Peyer's patch (tissue), 4 donors: ENCODE results near the gene ATP2B1.

ENCODE experiments used
- POLR2A ChIP-seq, 2 donors: fragments of 450-650 bp; IDR thresholded peaks; one replicate each; pipeline ENCODE4 v1.5.1; 2017; ENCODE audit warnings: antibody characterized with exemption in 2 of 2, mild to moderate bottlenecking in 2 of 2, moderate library complexity in 2 of 2
- TF ChIP-seq, protein P1 (sequence below), 6 experiments: fragments of 450-650 bp in 4 of 6; fragments of 200-600 bp in 2 of 6; sonication (generic) in 1 of 6; IDR thresholded peaks; one replicate each; pipeline ENCODE4 v1.5.1; 2017 to 2019; ENCODE audit warnings: antibody characterized with exemption in 6 of 6, mild to moderate bottlenecking in 3 of 6, moderate library complexity in 1 of 6

DNA sequence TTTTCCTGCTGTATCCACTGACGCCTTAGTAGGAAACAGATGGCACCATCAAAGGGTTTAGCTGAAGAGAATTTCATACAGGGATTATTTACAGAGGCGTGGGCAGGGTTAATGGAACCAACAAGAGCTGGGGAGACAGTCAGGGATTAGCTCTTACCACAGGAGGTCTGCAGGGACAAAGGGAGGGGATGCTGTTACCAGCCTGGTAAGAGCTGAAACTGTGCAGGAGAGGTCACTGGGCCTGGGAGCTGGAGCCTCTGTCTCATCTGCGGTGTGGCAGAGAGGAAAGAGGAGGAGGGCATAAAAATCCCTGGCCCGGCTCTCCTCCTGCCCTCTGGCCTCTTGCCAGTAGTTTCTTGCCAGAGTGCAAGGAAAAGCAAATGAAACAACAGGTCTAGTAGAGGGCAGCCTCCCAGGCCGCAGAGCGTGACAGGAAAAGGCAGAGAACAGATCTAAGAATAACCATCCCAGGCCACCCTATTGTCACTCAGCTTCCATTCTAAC lies 163.9 kb downstream of the ATP2B1 start:
- TF ChIP-seq, protein P1, sequence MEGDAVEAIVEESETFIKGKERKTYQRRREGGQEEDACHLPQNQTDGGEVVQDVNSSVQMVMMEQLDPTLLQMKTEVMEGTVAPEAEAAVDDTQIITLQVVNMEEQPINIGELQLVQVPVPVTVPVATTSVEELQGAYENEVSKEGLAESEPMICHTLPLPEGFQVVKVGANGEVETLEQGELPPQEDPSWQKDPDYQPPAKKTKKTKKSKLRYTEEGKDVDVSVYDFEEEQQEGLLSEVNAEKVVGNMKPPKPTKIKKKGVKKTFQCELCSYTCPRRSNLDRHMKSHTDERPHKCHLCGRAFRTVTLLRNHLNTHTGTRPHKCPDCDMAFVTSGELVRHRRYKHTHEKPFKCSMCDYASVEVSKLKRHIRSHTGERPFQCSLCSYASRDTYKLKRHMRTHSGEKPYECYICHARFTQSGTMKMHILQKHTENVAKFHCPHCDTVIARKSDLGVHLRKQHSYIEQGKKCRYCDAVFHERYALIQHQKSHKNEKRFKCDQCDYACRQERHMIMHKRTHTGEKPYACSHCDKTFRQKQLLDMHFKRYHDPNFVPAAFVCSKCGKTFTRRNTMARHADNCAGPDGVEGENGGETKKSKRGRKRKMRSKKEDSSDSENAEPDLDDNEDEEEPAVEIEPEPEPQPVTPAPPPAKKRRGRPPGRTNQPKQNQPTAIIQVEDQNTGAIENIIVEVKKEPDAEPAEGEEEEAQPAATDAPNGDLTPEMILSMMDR (IDR thresholded peaks at IDR 0.05), result no peak
- TF ChIP-seq POLR2A (IDR thresholded peaks at IDR 0.05), result no peak
